RWPE2 (cell line): ENCODE data around the gene JOSD2.
A peak's percentile ranks its signal among the peaks of the same experiment; 100 is the strongest.

ENCODE experiments used
- ATAC-seq: fragments of 200-7000 bp; cut with Tn5 transposase; 3 replicates; pipeline ENCODE4 v1.9.1; 2021; ENCODE audit warnings: low read depth
- DNase-seq: peaks from one replicate; pipeline ENCODE4 v3.0.0-alpha.2; 2020; ENCODE audit warnings: low spot score
- H3K27ac ChIP-seq: fragments of 450-650 bp; 2 replicates; pipeline ENCODE4 v1.5.1; 2017; ENCODE audit warnings: mild to moderate bottlenecking; ENCODE audit not compliant: poor library complexity, severe bottlenecking
- H3K27me3 ChIP-seq: fragments of 250-450 bp; sonication (Bioruptor Pico); 2 replicates; pipeline ENCODE4 v1.5.1; 2021; ENCODE audit warnings: mild to moderate bottlenecking, moderate library complexity; ENCODE audit not compliant: insufficient read depth, poor library complexity, severe bottlenecking
- H3K36me3 ChIP-seq: fragments of 250-450 bp; sonication (Bioruptor Pico); 2 replicates; pipeline ENCODE4 v1.5.1; 2020; ENCODE audit warnings: low read depth, mild to moderate bottlenecking, moderate library complexity
- H3K4me1 ChIP-seq: fragments of 250-450 bp; sonication (Bioruptor Pico); 2 replicates; pipeline ENCODE4 v1.5.1; 2021; ENCODE audit warnings: mild to moderate bottlenecking, moderate library complexity; ENCODE audit not compliant: insufficient read depth, poor library complexity, severe bottlenecking
- H3K4me3 ChIP-seq: fragments of 250-450 bp; sonication (Bioruptor Pico); 2 replicates; pipeline ENCODE4 v1.5.1; 2021; ENCODE audit warnings: mild to moderate bottlenecking, moderate library complexity; ENCODE audit not compliant: severe bottlenecking
- H3K9me3 ChIP-seq: fragments of 250-450 bp; sonication (Bioruptor Pico); 2 replicates; pipeline ENCODE4 v1.5.1; 2021; ENCODE audit warnings: mild to moderate bottlenecking, moderate library complexity; ENCODE audit not compliant: severe bottlenecking
- TF ChIP-seq, protein P1 (sequence below): fragments of 450-650 bp; IDR thresholded peaks from one replicate; pipeline ENCODE4 v1.5.1; 2017; ENCODE audit warnings: mild to moderate bottlenecking, moderate library complexity; ENCODE audit not compliant: poor library complexity, severe bottlenecking

The JOSD2 gene

DNA sequence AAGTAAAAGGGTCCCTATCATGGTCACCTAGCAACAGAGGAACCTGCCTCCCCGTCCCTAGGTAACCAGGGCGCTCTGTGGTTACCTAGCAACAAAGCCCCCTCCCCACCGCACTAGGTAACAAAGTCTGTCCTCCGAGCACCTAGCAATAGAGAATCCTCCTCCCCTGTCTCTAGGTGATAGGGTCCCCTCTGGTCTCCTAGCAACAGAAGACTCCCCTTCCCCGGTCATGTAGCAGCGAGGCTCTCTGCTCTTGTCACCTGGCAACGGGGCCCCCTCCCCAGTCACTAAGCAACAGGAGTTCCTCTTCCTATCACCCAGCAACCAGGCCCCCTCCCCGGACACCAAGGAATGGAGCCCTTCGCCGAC lies 307 bp downstream of the JOSD2 start:
- Histone ChIP-seq H3K9me3 (no peaks in the 10 kb centered on the region), H3K4me1 (no peaks in the 10 kb centered on the region), H3K27ac (peak overlapping the region; percentile 6), H3K36me3 (no peaks in the 10 kb centered on the region), H3K4me3 (peak overlapping the region; percentile 61), H3K27me3 (no peaks in the 10 kb centered on the region)
- ATAC-seq (no peak), DNase-seq (no peak)
- TF ChIP-seq, protein P1, sequence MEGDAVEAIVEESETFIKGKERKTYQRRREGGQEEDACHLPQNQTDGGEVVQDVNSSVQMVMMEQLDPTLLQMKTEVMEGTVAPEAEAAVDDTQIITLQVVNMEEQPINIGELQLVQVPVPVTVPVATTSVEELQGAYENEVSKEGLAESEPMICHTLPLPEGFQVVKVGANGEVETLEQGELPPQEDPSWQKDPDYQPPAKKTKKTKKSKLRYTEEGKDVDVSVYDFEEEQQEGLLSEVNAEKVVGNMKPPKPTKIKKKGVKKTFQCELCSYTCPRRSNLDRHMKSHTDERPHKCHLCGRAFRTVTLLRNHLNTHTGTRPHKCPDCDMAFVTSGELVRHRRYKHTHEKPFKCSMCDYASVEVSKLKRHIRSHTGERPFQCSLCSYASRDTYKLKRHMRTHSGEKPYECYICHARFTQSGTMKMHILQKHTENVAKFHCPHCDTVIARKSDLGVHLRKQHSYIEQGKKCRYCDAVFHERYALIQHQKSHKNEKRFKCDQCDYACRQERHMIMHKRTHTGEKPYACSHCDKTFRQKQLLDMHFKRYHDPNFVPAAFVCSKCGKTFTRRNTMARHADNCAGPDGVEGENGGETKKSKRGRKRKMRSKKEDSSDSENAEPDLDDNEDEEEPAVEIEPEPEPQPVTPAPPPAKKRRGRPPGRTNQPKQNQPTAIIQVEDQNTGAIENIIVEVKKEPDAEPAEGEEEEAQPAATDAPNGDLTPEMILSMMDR = no peak

DNA sequence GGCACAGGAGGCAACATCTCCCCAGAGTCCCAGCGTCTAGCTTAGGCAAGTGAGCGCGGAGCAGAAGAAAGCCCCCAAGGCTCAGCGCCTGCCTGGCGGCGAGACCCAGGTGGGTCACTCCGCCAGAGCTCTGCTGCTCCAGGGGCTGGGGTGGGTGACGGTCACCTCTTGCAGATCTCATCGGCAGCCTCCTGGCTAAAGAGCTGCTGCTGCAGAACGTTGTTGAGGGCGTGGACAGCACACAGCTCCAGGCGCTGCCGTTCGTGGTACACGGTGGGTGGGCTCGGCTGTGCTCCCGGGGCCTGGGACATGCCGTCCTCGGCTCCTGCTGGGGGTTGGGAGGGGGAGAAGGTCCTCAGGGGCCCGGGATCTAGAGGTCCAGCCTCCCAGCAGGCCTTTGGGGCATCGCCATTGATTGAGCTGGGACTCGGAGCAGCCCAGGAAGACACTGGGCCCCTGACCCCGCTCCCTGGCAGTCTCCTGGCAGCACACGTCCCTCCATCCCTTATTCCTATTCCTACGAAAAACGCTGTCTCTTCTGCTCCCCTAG lies 795 bp downstream of the JOSD2 start:
- ATAC-seq (no peak), DNase-seq (no peak)
- Histone ChIP-seq H3K27me3 (no peaks in the 10 kb centered on the region), H3K27ac (peak overlapping the region; percentile 6), H3K36me3 (no peaks in the 10 kb centered on the region), H3K4me1 (no peaks in the 10 kb centered on the region), H3K9me3 (no peaks in the 10 kb centered on the region), H3K4me3 (peak overlapping the region; percentile 61)
- TF ChIP-seq, protein P1 = no peak

DNA sequence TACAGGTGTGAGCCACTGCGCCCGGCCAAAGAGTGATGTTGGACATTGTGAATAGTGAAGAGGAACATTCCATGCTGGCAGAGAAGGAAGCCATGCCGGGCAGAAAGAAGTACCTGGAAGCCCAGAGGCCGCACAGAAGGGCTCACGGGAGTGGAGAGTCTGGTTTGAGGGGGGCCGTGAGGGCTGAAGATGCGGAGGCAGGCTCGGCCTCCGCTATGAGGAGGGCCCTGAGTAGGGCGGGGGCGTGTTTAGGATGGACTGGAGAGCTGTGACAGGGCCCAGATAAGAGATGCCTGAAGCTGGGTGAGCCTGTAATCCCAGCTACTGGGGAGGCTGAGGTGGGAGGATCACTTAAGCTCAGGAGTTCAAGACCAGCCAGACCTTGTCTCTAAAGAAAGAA lies 1.6 kb downstream of the JOSD2 start:
- ATAC-seq (no peak), DNase-seq (no peak)
- no peak overlapping the region for H3K4me3 ChIP-seq
- no peaks in the 10 kb centered on the region for H3K9me3 ChIP-seq
- H3K4me1 ChIP-seq = no peaks in the 10 kb centered on the region
- H3K27ac ChIP-seq = no peak overlapping the region
- H3K36me3 ChIP-seq = no peaks in the 10 kb centered on the region
- H3K27me3 ChIP-seq = no peaks in the 10 kb centered on the region
- TF ChIP-seq, protein P1 = no peak

DNA sequence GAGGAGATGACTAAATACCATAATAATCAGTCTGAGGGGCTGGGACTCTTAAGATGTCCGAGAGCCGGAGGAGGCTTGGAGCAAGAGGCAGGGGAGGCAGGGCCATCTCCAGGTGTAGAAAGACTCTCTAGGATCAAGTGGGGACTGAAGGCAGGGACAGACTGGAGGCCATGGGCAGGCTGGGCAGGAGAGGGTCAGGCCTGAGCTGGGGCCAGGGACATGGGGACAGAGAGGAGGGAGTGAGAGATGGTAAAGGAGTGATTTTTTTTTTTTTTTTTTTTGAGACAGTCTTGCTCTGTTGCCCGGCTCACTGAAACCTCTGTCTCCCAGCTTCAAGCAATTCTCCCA lies 2.2 kb downstream of the JOSD2 start:
- no peak for ATAC-seq
- TF ChIP-seq, protein P1 = no peak
- no peak overlapping the region for H3K4me3 ChIP-seq
- no peak for DNase-seq
- no peak overlapping the region for H3K27ac ChIP-seq
- no peaks in the 10 kb centered on the region for H3K9me3 ChIP-seq
- no peaks in the 10 kb centered on the region for H3K36me3 ChIP-seq
- H3K27me3 ChIP-seq = no peaks in the 10 kb centered on the region
- H3K4me1 ChIP-seq = no peaks in the 10 kb centered on the region

DNA sequence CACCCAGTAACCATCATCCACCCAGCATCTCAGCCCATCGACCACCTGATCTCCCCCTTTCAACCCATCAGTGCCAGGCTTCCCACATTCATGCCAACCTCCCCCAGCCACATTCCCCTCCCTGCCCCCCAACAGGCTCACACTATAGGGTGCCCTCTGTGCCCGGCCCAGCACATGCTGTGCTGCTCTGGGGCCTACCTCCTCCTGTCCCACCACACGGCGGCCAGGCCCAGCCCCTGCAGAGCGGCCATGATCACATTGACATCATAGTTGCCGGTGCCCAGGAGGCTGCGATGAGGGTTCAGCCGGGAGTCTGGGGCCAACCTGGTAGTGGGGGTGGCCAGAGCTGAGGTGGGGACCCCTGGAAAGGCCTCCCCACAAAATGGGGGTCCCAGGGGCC lies 3.6 kb downstream of the JOSD2 start:
- no peaks in the 10 kb centered on the region for H3K9me3 ChIP-seq
- no peaks in the 10 kb centered on the region for H3K4me1 ChIP-seq
- H3K36me3 ChIP-seq = no peaks in the 10 kb centered on the region
- no peak overlapping the region for H3K4me3 ChIP-seq
- H3K27me3 ChIP-seq = no peaks in the 10 kb centered on the region
- DNase-seq (no peak), ATAC-seq (no peak)
- H3K27ac ChIP-seq = no peak overlapping the region
- TF ChIP-seq, protein P1 = no peak
